HG03097 (cell line): ENCODE results near the gene B3GALT5.

Experiments
- ATAC-seq: cut with Tn5 transposase; IDR thresholded peaks from one replicate; pipeline ENCODE4 v1.9.1; 2021; ENCODE audit not compliant: unreplicated experiment, low FRiP score

The B3GALT5 gene

GRCh38 chr21:39663742-39664492, 51.2 kb downstream of the B3GALT5 start:
- no peak for ATAC-seq

GRCh38 chr21:39664586-39664985, 51.8 kb downstream of the B3GALT5 start:
- ATAC-seq: no peak

DNA sequence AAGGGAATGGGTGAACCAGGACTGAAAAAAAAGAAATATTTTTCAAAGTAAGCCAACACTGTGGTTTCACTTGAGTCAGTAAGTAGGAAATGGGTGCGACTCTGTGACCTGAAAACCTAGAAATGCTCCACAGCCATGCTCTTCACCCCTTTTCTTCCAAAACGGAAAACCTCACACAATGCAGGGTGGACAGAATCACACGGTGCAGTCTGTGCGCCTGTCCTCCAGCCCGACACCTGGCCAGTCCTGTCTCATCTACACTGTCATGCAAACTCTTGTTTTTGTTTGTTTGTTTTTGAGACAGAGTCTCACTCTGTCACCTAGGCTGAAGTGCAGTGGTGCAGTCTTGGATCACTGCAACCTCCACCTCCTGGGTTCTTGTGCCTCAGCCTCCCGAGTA, 53.3 kb downstream of the B3GALT5 start:
- no peak for ATAC-seq

- no peak for ATAC-seq
These were observed 54.1 kb downstream of the B3GALT5 start for GRCh38 chr21:39666681-39667315.

DNA sequence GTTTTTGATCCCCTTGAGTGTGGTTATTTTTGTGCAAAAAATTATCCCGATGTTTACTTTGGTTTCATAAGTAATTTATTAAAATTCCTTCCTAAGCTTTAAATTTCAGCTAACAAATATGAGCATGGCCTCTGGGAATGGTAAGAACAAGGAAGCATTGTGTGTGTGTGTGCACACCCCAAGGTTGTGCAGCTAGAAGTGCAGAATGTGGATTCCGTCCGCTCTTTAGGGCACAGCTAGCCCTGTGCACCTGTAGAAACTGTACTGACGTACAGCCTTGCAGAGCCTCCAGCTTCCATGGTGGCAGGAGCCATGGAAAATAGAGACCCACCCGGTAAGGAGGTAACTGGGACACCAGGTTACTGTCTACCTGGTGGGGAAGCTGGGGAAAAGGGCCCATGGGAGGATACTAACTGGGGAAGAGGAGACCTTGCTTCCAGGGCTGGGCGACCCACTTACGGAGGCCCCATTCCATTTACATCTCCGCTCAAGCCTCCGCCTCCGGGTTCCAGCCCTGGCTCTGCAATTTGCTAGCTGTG, 54.7 kb downstream of the B3GALT5 start:
- no peak for ATAC-seq

DNA sequence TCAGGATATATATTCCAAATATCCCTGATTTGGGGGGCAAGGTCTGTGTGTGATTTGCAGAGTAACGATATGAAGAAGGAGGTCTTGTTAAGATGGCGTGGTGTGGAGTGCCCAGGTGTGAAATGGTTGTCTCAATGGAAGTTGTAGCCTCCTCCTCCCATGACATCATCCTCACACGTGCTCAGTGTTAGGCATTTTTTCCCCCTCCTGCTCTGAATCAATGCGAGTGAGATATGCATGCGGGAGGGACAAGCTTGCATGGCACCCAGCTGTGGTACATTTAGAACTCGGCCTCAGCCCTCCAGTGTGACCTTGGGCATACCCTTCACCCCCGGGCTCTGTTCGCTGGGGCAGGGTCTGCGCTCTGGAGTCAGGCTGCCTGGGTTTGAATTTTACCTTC, 55.6 kb downstream of the B3GALT5 start:
- ATAC-seq: no peak

GRCh38 chr21:39669485-39669884, 56.7 kb downstream of the B3GALT5 start:
- no peak for ATAC-seq

DNA sequence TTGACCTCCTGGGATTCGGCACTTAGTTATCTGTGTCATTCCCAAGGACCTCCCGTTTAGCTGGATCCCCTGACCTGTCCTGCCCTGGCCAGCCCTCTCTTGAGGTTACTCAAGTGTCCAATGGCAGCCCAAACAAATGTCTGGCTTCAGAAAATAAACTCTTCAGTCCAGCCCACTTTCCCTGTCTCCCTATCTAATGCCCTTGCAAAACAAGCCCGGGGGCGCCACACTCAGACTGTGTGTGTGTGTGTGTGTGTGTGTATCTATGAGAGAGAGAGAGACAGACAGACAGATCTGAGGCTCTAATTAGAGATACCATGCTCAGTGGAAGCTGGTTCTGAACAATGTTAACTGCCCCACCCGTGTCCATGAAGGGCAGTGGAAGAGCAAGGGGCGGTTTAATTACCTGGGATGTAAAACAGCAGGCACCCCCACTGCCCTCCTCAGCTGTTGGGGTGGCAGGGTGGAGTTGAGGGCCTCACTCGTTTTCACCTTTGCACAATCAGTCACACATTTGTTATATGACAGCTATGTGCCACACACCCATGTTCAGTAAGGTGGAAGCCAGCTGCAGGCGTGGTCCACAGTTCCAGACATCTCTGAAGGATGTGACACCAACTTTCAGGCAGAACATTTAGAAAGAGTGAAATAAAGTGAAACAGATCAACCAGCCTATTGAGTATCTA, 57.4 kb downstream of the B3GALT5 start:
- ATAC-seq: no peak

- ATAC-seq: no peak
These were observed 58.0 kb downstream of the B3GALT5 start for GRCh38 chr21:39670701-39671100.

- ATAC-seq: no peak
These were observed 59.2 kb downstream of the B3GALT5 start for GRCh38 chr21:39671986-39672385.

- no peak for ATAC-seq
These were observed 60.4 kb downstream of the B3GALT5 start for GRCh38 chr21:39673163-39673562.

- no peak for ATAC-seq
These were observed 61.0 kb downstream of the B3GALT5 start for GRCh38 chr21:39673736-39674135.

- ATAC-seq: no peak
These were observed 62.1 kb downstream of the B3GALT5 start for GRCh38 chr21:39674801-39675200.

DNA sequence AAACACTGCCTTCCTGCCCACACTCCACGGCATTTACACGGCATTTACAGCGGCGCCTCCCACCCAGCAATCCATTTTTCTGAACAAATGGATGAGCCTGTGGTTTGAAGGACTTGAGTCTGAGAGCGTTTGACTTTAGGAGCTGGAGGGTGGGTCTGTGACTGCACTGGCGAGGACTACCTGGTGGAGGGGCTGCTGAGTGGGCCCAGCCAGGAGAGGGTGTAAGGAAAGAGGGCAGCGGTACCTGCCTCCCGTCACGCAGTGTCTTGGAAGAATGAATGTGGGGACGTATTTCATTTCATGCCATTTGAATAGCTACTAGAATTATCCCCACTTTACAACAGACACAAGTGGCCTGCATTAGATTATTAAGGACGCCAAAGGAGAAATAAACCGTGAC, 62.9 kb downstream of the B3GALT5 start:
- ATAC-seq: no peak

DNA sequence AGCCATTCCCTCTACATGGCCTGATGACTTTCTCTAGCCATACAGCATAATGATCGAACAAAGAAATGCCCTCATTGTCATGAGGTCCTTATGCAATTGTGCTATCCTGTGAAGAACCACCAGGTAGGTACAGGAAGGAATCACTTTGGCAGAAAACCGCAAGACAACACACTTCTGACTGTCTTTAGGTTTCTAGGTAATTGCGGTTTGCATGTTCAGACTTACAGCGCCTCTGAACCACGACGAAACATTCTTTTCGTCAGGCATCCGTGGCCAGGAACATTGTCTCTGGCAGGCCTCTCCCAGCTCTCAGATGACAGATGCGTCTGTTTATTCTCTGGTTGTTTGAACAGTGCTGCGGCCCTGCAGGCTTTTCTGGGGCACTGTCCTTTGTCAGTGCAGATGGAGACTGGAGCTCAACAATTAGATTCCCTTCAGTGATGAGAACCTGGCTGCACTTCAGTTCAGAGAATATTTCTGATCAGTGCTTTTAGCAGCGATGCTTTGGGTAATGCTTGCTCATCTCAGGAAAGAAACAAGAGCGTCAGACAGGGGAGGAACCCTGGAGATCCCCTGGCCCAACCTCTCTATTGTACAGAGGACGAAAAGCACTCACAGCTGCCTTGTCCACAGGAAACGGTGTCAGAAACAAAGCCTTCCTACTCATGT, 63.4 kb downstream of the B3GALT5 start:
- no peak for ATAC-seq

GRCh38 chr21:39680216-39680615, 67.5 kb downstream of the B3GALT5 start:
- no peak for ATAC-seq

- ATAC-seq: no peak
These were observed 68.5 kb downstream of the B3GALT5 start for GRCh38 chr21:39681257-39681656.

DNA sequence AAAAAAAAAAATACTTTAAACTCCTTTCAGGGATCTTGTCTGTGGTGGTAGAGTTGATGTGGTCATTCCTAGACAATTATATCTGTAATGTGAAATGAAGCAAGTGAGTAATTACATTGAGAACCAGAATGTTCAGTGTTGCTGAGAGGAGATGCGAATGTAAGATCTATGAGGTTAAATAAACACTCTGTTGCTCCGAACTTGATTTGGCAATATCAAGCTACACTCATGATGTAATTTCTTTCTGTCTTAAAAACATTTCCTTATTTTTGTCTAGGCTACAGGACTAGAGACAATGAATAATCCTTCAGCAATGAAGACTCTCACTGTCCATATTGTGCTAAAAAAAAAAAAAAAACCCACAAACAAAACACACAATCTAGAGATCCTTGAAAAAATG, 69.1 kb downstream of the B3GALT5 start:
- ATAC-seq: no peak

DNA sequence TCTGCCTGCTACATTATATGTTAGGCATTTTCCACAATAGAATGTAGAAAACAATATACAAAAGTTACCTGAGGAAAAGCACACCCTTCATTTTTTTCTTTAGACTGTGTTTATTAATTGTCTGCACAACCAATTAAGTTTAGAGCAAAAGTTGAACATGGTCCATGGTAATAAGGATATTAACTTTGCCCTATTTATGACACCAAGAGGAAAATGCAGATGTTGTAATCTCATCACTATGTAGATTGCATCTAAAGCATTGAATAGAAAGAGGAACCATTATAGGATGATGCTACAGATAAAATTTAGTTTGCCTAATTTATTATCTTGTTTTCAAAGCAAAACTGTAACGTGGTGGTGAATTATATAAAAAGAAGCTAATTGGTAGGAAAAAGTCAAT, 72.5 kb downstream of the B3GALT5 start:
- ATAC-seq: no peak

- ATAC-seq: no peak
These were observed 73.3 kb downstream of the B3GALT5 start for GRCh38 chr21:39685991-39686390.
